ENCODE data around the gene NKD1.
"Not testable (repeated sequence)": the region's sequence is repeated elsewhere in the genome, so short reads cannot be mapped to it uniquely, and the experiment has no call there.

The NKD1 gene

GRCh38 chr16:50520451-50521245 is 27.5 kb upstream of the NKD1 start:
- no peak for DNase-seq

- DNase-seq: no peak
Measured at GRCh38 chr16:50521246-50521900, 26.8 kb upstream of the NKD1 start.

- no peak for DNase-seq
Measured at GRCh38 chr16:50522324-50522723, 25.9 kb upstream of the NKD1 start.

- no peak for DNase-seq
Measured at GRCh38 chr16:50523710-50524109, 24.5 kb upstream of the NKD1 start.

GRCh38 chr16:50525262-50525661 is 22.9 kb upstream of the NKD1 start:
- no peak for DNase-seq

GRCh38 chr16:50525716-50526115 is 22.5 kb upstream of the NKD1 start:
- no peak for DNase-seq

- DNase-seq: no peak
Measured at GRCh38 chr16:50526249-50526648, 21.9 kb upstream of the NKD1 start.

GRCh38 chr16:50526796-50527195 is 21.4 kb upstream of the NKD1 start:
- no peak for DNase-seq

GRCh38 chr16:50528820-50529219 is 19.4 kb upstream of the NKD1 start:
- DNase-seq: no peak

GRCh38 chr16:50529334-50529733 is 18.9 kb upstream of the NKD1 start:
- DNase-seq: no peak

- no peak for DNase-seq
Measured at GRCh38 chr16:50530277-50531236, 17.6 kb upstream of the NKD1 start.

- DNase-seq: no peak
Measured at GRCh38 chr16:50531359-50531758, 16.8 kb upstream of the NKD1 start.

GRCh38 chr16:50531901-50532300 is 16.3 kb upstream of the NKD1 start:
- no peak for DNase-seq

GRCh38 chr16:50532576-50532975 is 15.6 kb upstream of the NKD1 start:
- DNase-seq: no peak

GRCh38 chr16:50533317-50533716 is 14.9 kb upstream of the NKD1 start:
- no peak for DNase-seq

- no peak for DNase-seq
Measured at GRCh38 chr16:50534091-50534490, 14.1 kb upstream of the NKD1 start.

- DNase-seq: no peak
Measured at GRCh38 chr16:50534556-50534955, 13.6 kb upstream of the NKD1 start.

- DNase-seq: no peak
Measured at GRCh38 chr16:50534958-50535357, 13.2 kb upstream of the NKD1 start.

- no peak for DNase-seq
Measured at GRCh38 chr16:50535506-50536257, 12.5 kb upstream of the NKD1 start.

GRCh38 chr16:50536258-50536645 is 11.9 kb upstream of the NKD1 start:
- DNase-seq: not testable (repeated sequence)

GRCh38 chr16:50537533-50538290 is 10.5 kb upstream of the NKD1 start:
- no peak for DNase-seq
